Measurements from ENCODE around the gene LDLR. TPM values are rescaled to one million over a fixed set of nuclear protein-coding genes. Genes with fewer than 3 reads are reported as not detected.

Gene LDLR
- total and polyA plus RNA-seq, 5 donors = 7.6 to 101 (median 19.3) TPM

DNA sequence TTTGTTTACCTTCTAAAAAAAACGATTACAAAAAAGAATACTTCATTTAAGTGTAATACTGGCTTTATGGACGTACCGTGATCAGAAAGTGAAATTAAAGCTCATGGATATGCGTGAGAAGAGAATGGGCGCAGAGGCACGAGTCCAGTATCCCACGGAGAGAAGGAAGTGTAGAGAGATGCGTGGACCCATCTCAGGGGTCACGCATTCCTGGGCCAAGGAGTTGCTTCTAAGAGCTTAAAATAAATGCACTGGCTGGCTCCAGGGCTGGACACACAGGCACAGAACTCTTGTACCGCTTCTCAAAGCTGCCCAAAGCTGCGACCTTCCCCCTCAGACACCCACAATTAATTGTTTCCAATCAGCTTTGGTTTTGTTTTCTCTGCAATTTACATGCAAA, 75.0 kb downstream of the LDLR start:
- peak overlapping the region; percentile 79 for H3K27ac ChIP-seq (ENCODE audit: low read length)
- 46% methylated on average over 11 of the region's 11 CpGs for WGBS
- no peak for ATAC-seq
- no peaks in the 10 kb centered on the region for H3K9me3 ChIP-seq (ENCODE audit: control insufficient read depth, low read length)
- peak in 1 of 3 donors; percentile 66 for DNase-seq
- intact Hi-C loops (cut with DNase I) = loop anchor here in 1 of 4 donors (5.0 kb wide), 1 partner anchor 33 kb away; the partner anchor contains the start of gene KANK2
- H3K4me3 ChIP-seq (ENCODE audit: low read length) = no peak overlapping the region
- H3K27me3 ChIP-seq (ENCODE audit: control insufficient read depth, insufficient read depth) = no peaks in the 10 kb centered on the region
- H3K4me1 ChIP-seq (ENCODE audit: control insufficient read depth, insufficient read depth, low read length) = peaks cover 12% of the 10 kb centered on the region

DNA sequence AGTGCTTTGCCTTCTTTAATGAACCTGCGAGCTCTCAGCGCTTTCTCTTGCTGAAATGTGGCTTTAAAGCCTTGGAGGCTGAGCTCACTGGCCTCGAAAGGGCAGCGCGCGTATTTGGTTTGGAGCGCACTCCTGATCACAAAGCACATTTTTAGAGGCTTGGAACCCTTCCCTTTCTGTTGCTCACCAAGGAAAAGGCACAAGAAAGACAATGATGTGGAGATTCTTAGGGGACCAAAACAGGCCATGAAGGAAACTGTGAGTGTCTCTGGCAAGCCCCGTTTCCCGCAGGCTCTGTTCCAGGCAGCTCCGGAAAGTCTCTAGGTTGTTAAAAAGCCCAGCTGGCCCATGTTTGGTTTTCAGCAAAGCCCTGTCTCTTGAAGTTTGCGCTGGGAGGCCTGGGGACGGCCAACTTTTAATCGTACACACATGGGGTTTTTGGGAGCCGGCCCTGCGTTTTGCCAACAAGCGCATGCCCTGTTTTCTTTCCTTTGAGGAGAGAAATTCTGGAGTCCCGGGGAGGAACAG, 75.7 kb downstream of the LDLR start:
- no peaks in the 10 kb centered on the region for H3K9me3 ChIP-seq (ENCODE audit: control insufficient read depth, low read length)
- intact Hi-C loops (cut with DNase I) = loop anchor here in 1 of 4 donors (5.0 kb wide), 1 partner anchor 32 kb away; the partner anchor contains the start of gene KANK2
- DNase-seq = peak; percentile 90 to 96 (median 94)
- no peak overlapping the region for H3K4me3 ChIP-seq (ENCODE audit: low read length)
- peak overlapping the region; percentile 79 for H3K27ac ChIP-seq (ENCODE audit: low read length)
- peaks cover 12% of the 10 kb centered on the region for H3K4me1 ChIP-seq (ENCODE audit: control insufficient read depth, insufficient read depth, low read length)
- WGBS = 31% methylated on average over 17 of the region's 17 CpGs
- H3K27me3 ChIP-seq (ENCODE audit: control insufficient read depth, insufficient read depth) = no peaks in the 10 kb centered on the region
- peak; percentile 80 to 84 for ATAC-seq

GRCh38 chr19:11165486-11166030, 76.3 kb downstream of the LDLR start:
- peak; percentile 1 to 18 for ATAC-seq
- intact Hi-C loops (cut with DNase I) = no loop called here
- WGBS = 62% methylated on average over 13 of the region's 13 CpGs

DNA sequence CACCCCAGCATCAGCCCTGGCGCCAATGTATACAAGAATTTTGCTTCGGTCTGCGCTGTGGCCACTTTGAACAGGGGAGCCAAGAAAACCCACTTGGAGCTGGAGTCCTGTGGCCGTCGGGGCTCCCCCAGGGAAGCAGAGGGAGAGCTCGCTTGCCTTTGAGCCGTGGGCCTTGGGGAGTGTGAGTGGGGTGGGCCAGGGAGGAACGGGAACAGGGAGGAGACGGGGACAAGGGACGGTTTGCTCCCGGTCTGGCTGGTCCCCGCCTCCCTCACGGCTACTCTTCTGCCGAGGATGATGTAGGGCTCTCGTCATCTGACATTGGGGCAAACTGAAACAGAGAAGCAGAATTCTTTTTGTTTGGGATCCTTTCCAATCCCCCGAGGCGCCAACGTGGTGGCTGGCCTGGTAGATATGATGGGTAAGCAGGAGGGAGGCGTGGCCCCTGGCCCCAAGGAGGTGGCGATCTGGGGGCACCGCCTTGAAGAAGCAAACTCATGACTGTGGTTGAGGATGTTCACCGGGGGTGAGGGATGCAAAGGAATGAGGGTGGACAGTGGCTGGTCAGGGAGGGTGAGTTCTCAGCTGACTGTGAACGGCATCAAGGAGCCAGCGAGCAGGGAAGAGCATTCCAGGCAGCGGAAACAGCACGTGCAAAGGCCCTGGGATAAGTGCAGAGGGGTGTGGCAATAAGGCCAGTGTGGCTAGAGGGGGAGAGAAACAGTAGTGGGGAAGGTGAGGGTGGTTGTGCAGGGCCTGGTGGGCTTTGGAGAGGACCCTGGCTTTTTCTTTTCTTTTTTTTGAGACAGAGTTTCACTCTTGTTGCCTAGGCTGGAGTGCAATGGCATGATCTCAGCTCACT, 77.2 kb downstream of the LDLR start:
- DNase-seq (peak; percentile 79 to 88 (median 85)), ATAC-seq (peak; percentile 65 to 76)
- Histone ChIP-seq H3K4me1 (ENCODE audit: control insufficient read depth, insufficient read depth, low read length) (peaks cover 12% of the 10 kb centered on the region), H3K9me3 (ENCODE audit: control insufficient read depth, low read length) (no peaks in the 10 kb centered on the region), H3K4me3 (ENCODE audit: low read length) (no peak overlapping the region), H3K27ac (ENCODE audit: low read length) (peak overlapping the region; percentile 44), H3K27me3 (ENCODE audit: control insufficient read depth, insufficient read depth) (no peaks in the 10 kb centered on the region)
- 51% methylated on average over 26 of the region's 26 CpGs for WGBS
- intact Hi-C loops (cut with DNase I) = no loop called here

More at GRCh38 chr19:11165486-11166030, 76.3 kb downstream of the LDLR start:
- H3K4me3 ChIP-seq (ENCODE audit: low read length) = no peak overlapping the region
- H3K27ac ChIP-seq (ENCODE audit: low read length) = peak overlapping the region; percentile 79
- H3K4me1 ChIP-seq (ENCODE audit: control insufficient read depth, insufficient read depth, low read length) = peaks cover 12% of the 10 kb centered on the region
- DNase-seq = no peak
- H3K27me3 ChIP-seq (ENCODE audit: control insufficient read depth, insufficient read depth) = no peaks in the 10 kb centered on the region
- no peaks in the 10 kb centered on the region for H3K9me3 ChIP-seq (ENCODE audit: control insufficient read depth, low read length)

DNA sequence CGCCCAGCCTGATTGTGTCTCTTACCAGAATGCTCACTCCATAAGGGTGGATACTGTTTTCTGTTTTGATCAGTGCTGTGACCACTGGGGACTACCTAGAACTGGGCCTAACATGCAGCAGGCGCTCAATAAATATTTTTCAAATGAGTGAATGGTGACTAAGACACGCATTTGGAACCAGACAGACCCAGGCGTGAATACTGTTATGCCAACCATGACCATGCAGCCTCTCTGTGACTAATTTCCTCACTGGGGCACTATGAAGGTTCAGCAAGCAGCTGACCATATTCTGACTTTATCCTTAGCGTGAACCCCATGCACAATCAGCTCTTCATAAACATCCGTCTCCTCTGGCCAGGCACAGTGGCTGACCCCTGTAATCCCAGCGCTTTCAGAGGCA, 79.3 kb downstream of the LDLR start:
- Histone ChIP-seq H3K4me3 (ENCODE audit: low read length) (no peak overlapping the region), H3K27me3 (ENCODE audit: control insufficient read depth, insufficient read depth) (no peaks in the 10 kb centered on the region), H3K27ac (ENCODE audit: low read length) (no peak overlapping the region), H3K9me3 (ENCODE audit: control insufficient read depth, low read length) (no peaks in the 10 kb centered on the region), H3K4me1 (ENCODE audit: control insufficient read depth, insufficient read depth, low read length) (peaks cover 11% of the 10 kb centered on the region)
- no peak for ATAC-seq
- no peak for DNase-seq
- WGBS = 88% methylated on average over 7 of the region's 7 CpGs
- intact Hi-C loops (cut with DNase I) = no loop called here

DNA sequence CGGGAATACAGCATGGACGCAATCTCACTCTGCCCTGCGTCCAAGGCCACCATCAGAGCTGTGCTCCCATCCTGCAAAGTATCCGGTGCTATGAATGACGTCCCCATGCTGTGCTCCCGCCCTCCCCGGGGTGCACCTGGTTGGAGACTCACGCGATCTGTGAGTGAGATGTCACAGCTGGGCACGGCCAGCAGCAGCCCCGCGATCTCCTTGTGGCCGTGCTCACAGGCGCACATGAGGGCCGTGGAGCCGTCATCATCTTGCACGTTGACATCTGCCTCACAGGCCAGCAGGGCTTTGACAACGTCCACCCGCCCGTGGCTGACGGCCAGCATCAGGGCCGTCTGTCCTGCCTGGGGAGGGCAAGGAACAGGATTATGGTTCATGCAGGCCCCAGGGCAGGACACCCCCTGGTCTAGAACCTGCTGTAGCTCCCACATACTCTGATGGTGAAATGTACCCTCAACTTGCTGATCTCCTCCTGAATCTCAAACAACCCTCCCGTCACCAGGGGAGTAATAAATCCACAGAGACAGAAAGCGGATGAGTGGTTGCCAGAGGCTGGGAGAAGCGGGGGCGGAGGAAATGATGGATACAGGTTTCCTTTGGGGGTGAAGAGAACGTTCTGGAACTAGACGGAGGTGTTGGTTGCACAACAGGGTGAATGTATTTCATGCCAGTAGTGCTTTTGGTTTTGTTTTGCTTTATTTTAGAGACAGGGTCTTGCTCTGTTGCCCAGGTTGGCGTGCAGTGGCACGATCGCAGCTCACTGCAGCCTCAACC, 80.8 kb downstream of the LDLR start:
- H3K27ac ChIP-seq (ENCODE audit: low read length) = no peak overlapping the region
- peaks cover 6% of the 10 kb centered on the region for H3K4me1 ChIP-seq (ENCODE audit: control insufficient read depth, insufficient read depth, low read length)
- no peak overlapping the region for H3K4me3 ChIP-seq (ENCODE audit: low read length)
- ATAC-seq (no peak), DNase-seq (peak in 1 of 3 donors; percentile 70)
- intact Hi-C loops (cut with DNase I) = no loop called here
- H3K9me3 ChIP-seq (ENCODE audit: control insufficient read depth, low read length) = no peaks in the 10 kb centered on the region
- H3K27me3 ChIP-seq (ENCODE audit: control insufficient read depth, insufficient read depth) = no peaks in the 10 kb centered on the region
- 75% methylated on average over 31 of the region's 31 CpGs for WGBS

DNA sequence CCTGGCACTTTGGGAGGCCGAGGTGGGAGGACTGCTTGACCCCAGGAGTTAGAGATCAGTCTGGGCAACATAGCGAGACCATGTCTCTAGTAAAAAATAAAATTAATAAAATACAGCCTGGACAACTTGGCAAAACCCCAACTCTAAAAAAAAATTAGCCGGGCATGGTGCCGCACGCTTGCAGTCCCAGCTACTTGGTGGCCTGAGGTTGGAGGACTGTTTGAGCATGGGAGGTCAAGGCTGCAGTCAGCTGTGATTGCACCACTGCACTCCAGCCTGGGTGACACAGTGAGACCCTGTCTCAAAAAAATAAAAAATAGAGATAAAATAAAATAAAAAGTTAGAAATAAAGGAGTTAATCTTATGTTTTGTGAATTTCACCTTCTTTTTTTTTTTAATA, 81.9 kb downstream of the LDLR start:
- Histone ChIP-seq H3K27ac (ENCODE audit: low read length) (no peak overlapping the region), H3K9me3 (ENCODE audit: control insufficient read depth, low read length) (no peaks in the 10 kb centered on the region), H3K27me3 (ENCODE audit: control insufficient read depth, insufficient read depth) (no peaks in the 10 kb centered on the region), H3K4me3 (ENCODE audit: low read length) (no peak overlapping the region), H3K4me1 (ENCODE audit: control insufficient read depth, insufficient read depth, low read length) (peaks cover 3% of the 10 kb centered on the region)
- intact Hi-C loops (cut with DNase I) = no loop called here
- WGBS = 62% methylated on average over 5 of the region's 5 CpGs
- ATAC-seq (no peak), DNase-seq (no peak)

GRCh38 chr19:11172576-11172975, 83.3 kb downstream of the LDLR start:
- whole genome bisulfite sequencing = 78% methylated on average over 6 of the region's 6 CpGs
- no peak for ATAC-seq

DNA sequence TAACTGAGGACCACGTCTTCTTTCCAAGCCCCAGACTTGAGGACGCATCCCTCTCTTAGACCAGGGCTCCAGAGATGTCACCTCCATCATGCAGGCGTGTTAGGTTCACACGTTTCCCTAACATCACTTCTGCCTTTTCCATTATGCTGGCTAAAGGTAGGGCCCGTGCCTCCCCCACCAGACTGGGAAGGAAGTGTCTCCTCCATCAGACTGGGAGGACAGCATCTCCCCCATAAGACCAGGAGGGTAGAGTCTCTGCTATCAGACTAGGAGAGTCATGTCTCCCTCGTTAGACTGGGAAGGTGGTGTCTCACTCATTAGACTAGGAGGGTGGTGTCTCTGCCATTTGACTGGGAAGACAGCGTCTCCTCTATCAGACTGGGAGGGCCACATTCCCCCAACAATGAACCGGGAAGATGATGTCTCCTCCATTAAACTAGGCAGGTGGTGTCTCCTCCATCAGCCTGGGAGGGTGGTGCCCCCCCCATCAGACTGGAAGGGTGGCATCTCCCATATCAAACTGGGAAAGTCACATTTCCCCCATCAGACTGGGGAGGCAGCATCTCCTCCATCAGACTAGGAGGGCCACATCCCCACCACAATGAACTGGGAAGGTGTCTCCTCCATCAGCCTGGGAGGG, 84.4 kb downstream of the LDLR start:
- Histone ChIP-seq H3K27ac (ENCODE audit: low read length) (no peak overlapping the region), H3K4me3 (ENCODE audit: low read length) (no peak overlapping the region), H3K27me3 (ENCODE audit: control insufficient read depth, insufficient read depth) (no peaks in the 10 kb centered on the region), H3K4me1 (ENCODE audit: control insufficient read depth, insufficient read depth, low read length) (no peaks in the 10 kb centered on the region), H3K9me3 (ENCODE audit: control insufficient read depth, low read length) (no peaks in the 10 kb centered on the region)
- no peak for ATAC-seq
- no peak for DNase-seq
- intact Hi-C loops (cut with DNase I) = no loop called here
- WGBS = 81% methylated on average over 8 of the region's 8 CpGs

More at GRCh38 chr19:11172576-11172975, 83.3 kb downstream of the LDLR start:
- Histone ChIP-seq H3K4me1 (ENCODE audit: control insufficient read depth, insufficient read depth, low read length) (no peaks in the 10 kb centered on the region), H3K27me3 (ENCODE audit: control insufficient read depth, insufficient read depth) (no peaks in the 10 kb centered on the region), H3K9me3 (ENCODE audit: control insufficient read depth, low read length) (no peaks in the 10 kb centered on the region), H3K27ac (ENCODE audit: low read length) (peak overlapping the region; percentile 2), H3K4me3 (ENCODE audit: low read length) (no peak overlapping the region)
- intact Hi-C loops (cut with DNase I) = no loop called here
- no peak for DNase-seq

- Histone ChIP-seq H3K4me3 (ENCODE audit: low read length) (no peak overlapping the region), H3K27ac (ENCODE audit: low read length) (no peak overlapping the region), H3K4me1 (ENCODE audit: control insufficient read depth, insufficient read depth, low read length) (no peaks in the 10 kb centered on the region), H3K27me3 (ENCODE audit: control insufficient read depth, insufficient read depth) (no peaks in the 10 kb centered on the region), H3K9me3 (ENCODE audit: control insufficient read depth, low read length) (no peaks in the 10 kb centered on the region)
- ATAC-seq (no peak), DNase-seq (no peak)
- intact Hi-C loops (cut with DNase I) = no loop called here
- 94% methylated on average over 27 of the region's 27 CpGs for WGBS
These were observed 85.1 kb downstream of the LDLR start for GRCh38 chr19:11174336-11174735.
